Panc1 (cell line): ENCODE results near the gene ABCB1. TPM values are rescaled to one million over a fixed set of nuclear protein-coding genes. Genes with fewer than 3 reads are reported as not detected.

Experiments
- ATAC-seq: fragments of 200-7000 bp; cut with Tn5 transposase; 2 replicates; pipeline ENCODE4 v1.9.1; 2020; ENCODE audit warnings: mild to moderate bottlenecking, moderate library complexity
- BruUV-seq: library from RNA; stranded (reverse); fragments of 400-500 nt; replicated peaks from 2 replicates; lab custom pipeline; 2021; lab: Mats Ljungman, UMichigan
- CTCF ChIA-PET: fragments of 300-600 bp; sonication (Branson Sonifier 250); formaldehyde crosslinking; loops from one replicate; lab custom pipeline; 2022; ENCODE audit warnings: antibody characterized with exemption; lab: Charles Lee
- POLR2A ChIA-PET: fragments of 300-600 bp; sonication (Branson Sonifier 250); formaldehyde crosslinking; loops from one replicate; lab custom pipeline; 2022; ENCODE audit warnings: antibody characterized with exemption; lab: Charles Lee
- DNase-seq: peaks from one replicate; pipeline ENCODE4 v3.0.0-alpha.2; 2010; ENCODE audit warnings: low read depth, low spot score
- H3K27ac ChIP-seq: 2 replicates; pipeline ENCODE4 v1.5.1; 2011; ENCODE audit warnings: mild to moderate bottlenecking, low read length, inconsistent platforms
- H3K27me3 ChIP-seq: fragments of 200-500 bp; sonication (Bioruptor generic); 2 replicates; pipeline ENCODE4 v1.6.0; 2014; ENCODE audit warnings: low read length, inconsistent platforms; ENCODE audit not compliant: control insufficient read depth, insufficient read depth
- H3K36me3 ChIP-seq: fragments of 200-500 bp; sonication (Bioruptor generic); 2 replicates; pipeline ENCODE4 v1.5.1; 2014; ENCODE audit warnings: inconsistent platforms, mild to moderate bottlenecking, low read length, moderate library complexity; ENCODE audit not compliant: control insufficient read depth, insufficient read depth
- H3K4me1 ChIP-seq: 2 replicates; pipeline ENCODE4 v1.5.1; 2011; ENCODE audit warnings: inconsistent platforms, mild to moderate bottlenecking, low read length, moderate library complexity; ENCODE audit not compliant: control insufficient read depth, insufficient read depth
- H3K4me3 ChIP-seq, 2 experiments: 2 replicates each; pipeline ENCODE4 v1.5.1; 2011 to 2012; ENCODE audit warnings: low read depth in 2 of 2, low read length in 2 of 2, mild to moderate bottlenecking in 2 of 2, inconsistent platforms in 1 of 2, moderate library complexity in 1 of 2
- H3K9me3 ChIP-seq: fragments of 200-500 bp; sonication (Bioruptor generic); 2 replicates; pipeline ENCODE4 v1.5.1; 2014; ENCODE audit warnings: low read depth, mild to moderate bottlenecking, inconsistent platforms, low read length, moderate library complexity; ENCODE audit not compliant: control insufficient read depth, insufficient read depth
- POLR2AphosphoS5 ChIP-seq: IDR thresholded peaks from 2 replicates; pipeline ENCODE4 v1.6.1; 2012; ENCODE audit warnings: mild to moderate bottlenecking, low read depth, low read length, moderate library complexity
- SIN3A ChIP-seq: IDR thresholded peaks from 2 replicates; pipeline ENCODE4 v1.6.1; 2012; ENCODE audit warnings: low read depth, mild to moderate bottlenecking, low read length, moderate library complexity, borderline replicate concordance; ENCODE audit not compliant: insufficient read depth
- TCF7L2 ChIP-seq: IDR thresholded peaks from 2 replicates; pipeline ENCODE4 v1.6.1; 2011; ENCODE audit warnings: mild to moderate bottlenecking, low read depth, low read length, inconsistent platforms
- in situ Hi-C: cut with HindIII; loops from 2 replicates; pipeline ENCODE4 v1.10.0; 2016; ENCODE audit warnings: low sequenced_read_pairs, low pct_unique_long_range_greater_than_20kb
- intact Hi-C: fragments of 100-400 bp; cut with micrococcal nuclease; formaldehyde crosslinking; loops from one replicate; pipeline ENCODE4 v1.10.0; 2022; ENCODE audit not compliant: unreplicated experiment
- total RNA-seq: library from RNA; stranded (reverse); gene quantifications from one replicate; pipeline ENCODE4 v1.2.1, GENCODE V29; 2021; ENCODE audit not compliant: unreplicated experiment
- TF ChIP-seq, protein P1 (sequence below), 2 experiments: IDR thresholded peaks; 2 replicates each; pipeline ENCODE4 v1.6.1; 2011 to 2012; ENCODE audit warnings: low read depth in 2 of 2, control low read depth in 1 of 2, low read length in 1 of 2, mild to moderate bottlenecking in 1 of 2, moderate library complexity in 1 of 2; ENCODE audit not compliant: insufficient read depth in 1 of 2
- TF ChIP-seq, protein P2 (sequence below): fragments of 450-650 bp; IDR thresholded peaks from 2 replicates; pipeline ENCODE4 v1.5.1; 2017; ENCODE audit warnings: mild to moderate bottlenecking

The ABCB1 gene
- total RNA-seq, 1 experiment from 2014 or later = 0.67 TPM

DNA sequence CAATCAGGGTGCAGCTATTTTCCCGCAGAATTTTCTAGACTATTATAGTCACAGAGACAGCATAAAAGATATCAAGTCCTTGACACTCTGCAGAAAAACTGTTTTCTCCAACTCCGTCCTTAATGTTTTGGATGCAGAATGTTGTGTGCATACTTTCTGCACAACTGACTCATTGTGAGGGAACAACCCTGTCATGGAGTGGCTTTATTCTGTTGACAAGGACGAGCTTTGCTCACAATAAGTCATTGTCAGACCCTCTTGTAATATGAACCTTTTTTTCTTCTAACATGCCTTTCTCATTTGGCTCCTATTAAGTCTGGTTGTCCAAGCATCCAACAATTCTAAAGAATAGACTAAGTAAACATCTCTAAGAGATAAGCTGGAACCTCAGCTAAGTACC lies 142.5 kb downstream of the ABCB1 start:
- in situ Hi-C loops = no loop called here
- POLR2A ChIA-PET = no interaction called here
- no TSS peak for BruUV-seq
- Histone ChIP-seq H3K27ac (no peak overlapping the region), H3K36me3 (no peaks in the 10 kb centered on the region), H3K27me3 (peaks cover 6% of the 10 kb centered on the region; the same call in 1 of the 2 replicates), H3K4me3 (no peak overlapping the region), H3K4me1 (no peaks in the 10 kb centered on the region), H3K9me3 (no peaks in the 10 kb centered on the region)
- TF ChIP-seq, protein P1, sequence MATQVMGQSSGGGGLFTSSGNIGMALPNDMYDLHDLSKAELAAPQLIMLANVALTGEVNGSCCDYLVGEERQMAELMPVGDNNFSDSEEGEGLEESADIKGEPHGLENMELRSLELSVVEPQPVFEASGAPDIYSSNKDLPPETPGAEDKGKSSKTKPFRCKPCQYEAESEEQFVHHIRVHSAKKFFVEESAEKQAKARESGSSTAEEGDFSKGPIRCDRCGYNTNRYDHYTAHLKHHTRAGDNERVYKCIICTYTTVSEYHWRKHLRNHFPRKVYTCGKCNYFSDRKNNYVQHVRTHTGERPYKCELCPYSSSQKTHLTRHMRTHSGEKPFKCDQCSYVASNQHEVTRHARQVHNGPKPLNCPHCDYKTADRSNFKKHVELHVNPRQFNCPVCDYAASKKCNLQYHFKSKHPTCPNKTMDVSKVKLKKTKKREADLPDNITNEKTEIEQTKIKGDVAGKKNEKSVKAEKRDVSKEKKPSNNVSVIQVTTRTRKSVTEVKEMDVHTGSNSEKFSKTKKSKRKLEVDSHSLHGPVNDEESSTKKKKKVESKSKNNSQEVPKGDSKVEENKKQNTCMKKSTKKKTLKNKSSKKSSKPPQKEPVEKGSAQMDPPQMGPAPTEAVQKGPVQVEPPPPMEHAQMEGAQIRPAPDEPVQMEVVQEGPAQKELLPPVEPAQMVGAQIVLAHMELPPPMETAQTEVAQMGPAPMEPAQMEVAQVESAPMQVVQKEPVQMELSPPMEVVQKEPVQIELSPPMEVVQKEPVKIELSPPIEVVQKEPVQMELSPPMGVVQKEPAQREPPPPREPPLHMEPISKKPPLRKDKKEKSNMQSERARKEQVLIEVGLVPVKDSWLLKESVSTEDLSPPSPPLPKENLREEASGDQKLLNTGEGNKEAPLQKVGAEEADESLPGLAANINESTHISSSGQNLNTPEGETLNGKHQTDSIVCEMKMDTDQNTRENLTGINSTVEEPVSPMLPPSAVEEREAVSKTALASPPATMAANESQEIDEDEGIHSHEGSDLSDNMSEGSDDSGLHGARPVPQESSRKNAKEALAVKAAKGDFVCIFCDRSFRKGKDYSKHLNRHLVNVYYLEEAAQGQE (IDR thresholded peaks at IDR 0.05; ENCODE audit: insufficient read depth in 1 of 2, low read depth in 2 of 2, low read length in 1 of 2) = no peak
- TF ChIP-seq SIN3A = no peak
- DNase-seq (no peak), ATAC-seq (no peak)
- intact Hi-C loops = no loop called here
- CTCF ChIA-PET = no interaction called here

DNA sequence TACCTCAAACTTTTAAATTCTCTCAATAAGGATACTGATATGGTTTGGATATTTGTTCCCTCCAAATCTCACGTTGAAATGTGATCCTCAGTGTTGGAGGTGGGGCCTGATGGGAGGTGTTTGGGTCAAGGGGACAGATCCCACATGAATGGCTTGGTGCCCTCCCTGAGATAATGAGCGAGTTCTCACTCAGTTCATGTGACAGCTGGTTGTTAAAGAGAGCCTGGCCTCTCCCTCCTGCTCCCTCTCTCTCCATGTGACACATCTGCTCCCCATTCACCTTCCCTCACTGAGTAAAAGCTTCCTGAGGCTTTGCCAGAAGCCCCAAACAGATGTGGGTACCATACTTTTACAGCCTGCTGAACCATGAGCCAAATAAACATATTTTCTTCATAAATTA lies 144.4 kb downstream of the ABCB1 start:
- no peaks in the 10 kb centered on the region for H3K9me3 ChIP-seq
- no peaks in the 10 kb centered on the region for H3K4me1 ChIP-seq
- H3K4me3 ChIP-seq = no peak overlapping the region
- in situ Hi-C loops = no loop called here
- H3K27ac ChIP-seq = no peak overlapping the region
- H3K27me3 ChIP-seq = peaks cover 6% of the 10 kb centered on the region; the same call in 1 of the 2 replicates
- TF ChIP-seq, protein P1 (IDR thresholded peaks at IDR 0.05; ENCODE audit: insufficient read depth in 1 of 2, low read depth in 2 of 2, low read length in 1 of 2) = no peak
- TF ChIP-seq, protein P2, sequence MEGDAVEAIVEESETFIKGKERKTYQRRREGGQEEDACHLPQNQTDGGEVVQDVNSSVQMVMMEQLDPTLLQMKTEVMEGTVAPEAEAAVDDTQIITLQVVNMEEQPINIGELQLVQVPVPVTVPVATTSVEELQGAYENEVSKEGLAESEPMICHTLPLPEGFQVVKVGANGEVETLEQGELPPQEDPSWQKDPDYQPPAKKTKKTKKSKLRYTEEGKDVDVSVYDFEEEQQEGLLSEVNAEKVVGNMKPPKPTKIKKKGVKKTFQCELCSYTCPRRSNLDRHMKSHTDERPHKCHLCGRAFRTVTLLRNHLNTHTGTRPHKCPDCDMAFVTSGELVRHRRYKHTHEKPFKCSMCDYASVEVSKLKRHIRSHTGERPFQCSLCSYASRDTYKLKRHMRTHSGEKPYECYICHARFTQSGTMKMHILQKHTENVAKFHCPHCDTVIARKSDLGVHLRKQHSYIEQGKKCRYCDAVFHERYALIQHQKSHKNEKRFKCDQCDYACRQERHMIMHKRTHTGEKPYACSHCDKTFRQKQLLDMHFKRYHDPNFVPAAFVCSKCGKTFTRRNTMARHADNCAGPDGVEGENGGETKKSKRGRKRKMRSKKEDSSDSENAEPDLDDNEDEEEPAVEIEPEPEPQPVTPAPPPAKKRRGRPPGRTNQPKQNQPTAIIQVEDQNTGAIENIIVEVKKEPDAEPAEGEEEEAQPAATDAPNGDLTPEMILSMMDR = no peak
- no peak for TF ChIP-seq SIN3A
- TF ChIP-seq POLR2AphosphoS5 = no peak
- no peak for TF ChIP-seq TCF7L2
- no TSS peak for BruUV-seq
- DNase-seq (no peak), ATAC-seq (no peak)
- ChIA-PET CTCF (no interaction called here), POLR2A (no interaction called here)
- no peaks in the 10 kb centered on the region for H3K36me3 ChIP-seq
- intact Hi-C loops = no loop called here

Other genes with a start within 250 kb of the ABCB1 start
- gene ABCB4, start 125.2 kb downstream of the ABCB1 start, total RNA-seq = 0.18 TPM
- 0.15 TPM for gene RUNDC3B, start 27.5 kb upstream of the ABCB1 start, total RNA-seq